ENCODE measurements around the gene RPS6KB2.

Gene RPS6KB2

GRCh38 chr11:67398661-67399563 is 29.4 kb upstream of the RPS6KB2 start:
- Histone ChIP-seq H2BK12ac (ENCODE audit: low read length) (no peak overlapping the region), H4K91ac (ENCODE audit: low read depth, low read length, poor library complexity) (no peak overlapping the region), H3K4me1 (ENCODE audit: control insufficient read depth in 2 of 2, insufficient read depth in 1 of 2, low read depth in 1 of 2, low read length in 2 of 2) (peaks cover 10 to 23% of the 10 kb centered on the region in 2 donors), H2AFZ (ENCODE audit: low read length) (no peak overlapping the region), H2AK5ac (ENCODE audit: low read depth, low read length) (no peak overlapping the region), H3K36me3 (replicated peaks in 1 of 2; ENCODE audit: control insufficient read depth in 2 of 2, insufficient read depth in 2 of 2, low read length in 2 of 2) (peaks cover 44 to 64% of the 10 kb centered on the region in 2 donors), H3K9me3 (replicated peaks in 1 of 2; ENCODE audit: control insufficient read depth in 2 of 2, insufficient read depth in 1 of 2, low read depth in 1 of 2, low read length in 2 of 2) (no peaks in the 10 kb centered on the region), H3K27me3 (ENCODE audit: control insufficient read depth in 3 of 3, insufficient read depth in 3 of 3, low read depth in 1 of 3, low read length in 3 of 3) (no peaks in the 10 kb centered on the region), H3K23ac (ENCODE audit: low read depth, low read length, poor library complexity) (peak overlapping the region; percentile 35), H3K4me3 (ENCODE audit: low read length in 2 of 2) (peak overlapping the region in 1 of 2 donors; percentile 16), H4K8ac (ENCODE audit: low read depth, low read length) (no peak overlapping the region), H2BK5ac (ENCODE audit: low read length) (no peak overlapping the region), H3K18ac (ENCODE audit: low read length) (no peak overlapping the region), H3K9ac (ENCODE audit: low read depth, low read length, poor library complexity) (no peak overlapping the region), H3K79me1 (ENCODE audit: low read depth, low read length) (peaks cover 15% of the 10 kb centered on the region), H3K14ac (ENCODE audit: low read length) (no peak overlapping the region), H3K4ac (ENCODE audit: low read length) (no peak overlapping the region), H3K27ac (replicated peaks; ENCODE audit: low read length) (no peak overlapping the region), H2BK15ac (ENCODE audit: low read length) (no peak overlapping the region), H3K4me2 (ENCODE audit: insufficient read depth, low read length, poor library complexity, severe bottlenecking) (no peak overlapping the region), H2BK120ac (ENCODE audit: low read depth, low read length) (no peak overlapping the region)
- no CpG with 5 or more reads among the region's 31 CpGs for WGBS, 2 donors (ENCODE audit: extremely low coverage in 2 of 2, insufficient read length in 2 of 2, insufficient replicate concordance in 1 of 2)
- no peak for DNase-seq (ENCODE audit: low spot score)

GRCh38 chr11:67400251-67400941 is 27.9 kb upstream of the RPS6KB2 start:
- Histone ChIP-seq H2BK120ac (ENCODE audit: low read depth, low read length) (no peak overlapping the region), H3K4me2 (ENCODE audit: insufficient read depth, low read length, poor library complexity, severe bottlenecking) (peak overlapping the region; percentile 93), H3K4me1 (ENCODE audit: control insufficient read depth in 2 of 2, insufficient read depth in 1 of 2, low read depth in 1 of 2, low read length in 2 of 2) (peaks cover 10 to 31% of the 10 kb centered on the region in 2 donors), H3K9me3 (replicated peaks in 1 of 2; ENCODE audit: control insufficient read depth in 2 of 2, insufficient read depth in 1 of 2, low read depth in 1 of 2, low read length in 2 of 2) (no peaks in the 10 kb centered on the region), H2AK5ac (ENCODE audit: low read depth, low read length) (peak overlapping the region; percentile 63), H3K4me3 (ENCODE audit: low read length in 2 of 2) (peak overlapping the region; percentile 85 to 94), H3K27me3 (ENCODE audit: control insufficient read depth in 3 of 3, insufficient read depth in 3 of 3, low read depth in 1 of 3, low read length in 3 of 3) (no peaks in the 10 kb centered on the region), H2BK15ac (ENCODE audit: low read length) (no peak overlapping the region), H3K23ac (ENCODE audit: low read depth, low read length, poor library complexity) (peak overlapping the region; percentile 86), H4K91ac (ENCODE audit: low read depth, low read length, poor library complexity) (no peak overlapping the region), H4K8ac (ENCODE audit: low read depth, low read length) (no peak overlapping the region), H3K79me1 (ENCODE audit: low read depth, low read length) (peaks cover 15% of the 10 kb centered on the region), H2BK5ac (ENCODE audit: low read length) (peak overlapping the region; percentile 93), H3K18ac (ENCODE audit: low read length) (no peak overlapping the region), H3K14ac (ENCODE audit: low read length) (no peak overlapping the region), H2AFZ (ENCODE audit: low read length) (no peak overlapping the region), H3K4ac (ENCODE audit: low read length) (no peak overlapping the region), H3K9ac (ENCODE audit: low read depth, low read length, poor library complexity) (peak overlapping the region; percentile 94), H3K36me3 (replicated peaks in 1 of 2; ENCODE audit: control insufficient read depth in 2 of 2, insufficient read depth in 2 of 2, low read length in 2 of 2) (peaks cover 41 to 53% of the 10 kb centered on the region in 2 donors), H2BK12ac (ENCODE audit: low read length) (no peak overlapping the region), H3K27ac (replicated peaks; ENCODE audit: low read length) (no peak overlapping the region)
- DNase-seq (ENCODE audit: low spot score) = no peak
- no CpG with 5 or more reads among the region's 23 CpGs for WGBS, 2 donors (ENCODE audit: extremely low coverage in 2 of 2, insufficient read length in 2 of 2, insufficient replicate concordance in 1 of 2)

- H3K27ac ChIP-seq (replicated peaks; ENCODE audit: low read length) = no peak overlapping the region
- peaks cover 35 to 47% of the 10 kb centered on the region in 2 donors for H3K36me3 ChIP-seq (replicated peaks in 1 of 2; ENCODE audit: control insufficient read depth in 2 of 2, insufficient read depth in 2 of 2, low read length in 2 of 2)
- H3K79me1 ChIP-seq (ENCODE audit: low read depth, low read length) = peaks cover 15% of the 10 kb centered on the region
- no peak overlapping the region for H4K8ac ChIP-seq (ENCODE audit: low read depth, low read length)
- H3K18ac ChIP-seq (ENCODE audit: low read length) = peak overlapping the region; percentile 98
- no peaks in the 10 kb centered on the region for H3K27me3 ChIP-seq (ENCODE audit: control insufficient read depth in 3 of 3, insufficient read depth in 3 of 3, low read depth in 1 of 3, low read length in 3 of 3)
- peak overlapping the region; percentile 66 for H3K4ac ChIP-seq (ENCODE audit: low read length)
- no peak overlapping the region for H2BK15ac ChIP-seq (ENCODE audit: low read length)
- peak overlapping the region; percentile 97 for H3K14ac ChIP-seq (ENCODE audit: low read length)
- peak overlapping the region; percentile 22 for H2BK12ac ChIP-seq (ENCODE audit: low read length)
- WGBS, 2 donors (ENCODE audit: extremely low coverage in 2 of 2, insufficient read length in 2 of 2, insufficient replicate concordance in 1 of 2) = no CpG with 5 or more reads among the region's 27 CpGs
- peak overlapping the region; percentile 93 for H2BK5ac ChIP-seq (ENCODE audit: low read length)
- H3K4me3 ChIP-seq (ENCODE audit: low read length in 2 of 2) = peak overlapping the region; percentile 85 to 94
- peak overlapping the region; percentile 98 for H2AFZ ChIP-seq (ENCODE audit: low read length)
- H3K4me2 ChIP-seq (ENCODE audit: insufficient read depth, low read length, poor library complexity, severe bottlenecking) = peak overlapping the region; percentile 93
- no peaks in the 10 kb centered on the region for H3K9me3 ChIP-seq (replicated peaks in 1 of 2; ENCODE audit: control insufficient read depth in 2 of 2, insufficient read depth in 1 of 2, low read depth in 1 of 2, low read length in 2 of 2)
- peak overlapping the region; percentile 91 for H2BK120ac ChIP-seq (ENCODE audit: low read depth, low read length)
- peak overlapping the region; percentile 94 for H3K9ac ChIP-seq (ENCODE audit: low read depth, low read length, poor library complexity)
- peak overlapping the region; percentile 92 for H2AK5ac ChIP-seq (ENCODE audit: low read depth, low read length)
- H3K23ac ChIP-seq (ENCODE audit: low read depth, low read length, poor library complexity) = peak overlapping the region; percentile 98
- DNase-seq (ENCODE audit: low spot score) = no peak
- H3K4me1 ChIP-seq (ENCODE audit: control insufficient read depth in 2 of 2, insufficient read depth in 1 of 2, low read depth in 1 of 2, low read length in 2 of 2) = peaks cover 10 to 31% of the 10 kb centered on the region in 2 donors
- no peak overlapping the region for H4K91ac ChIP-seq (ENCODE audit: low read depth, low read length, poor library complexity)
Measured at GRCh38 chr11:67400942-67401494, 27.3 kb upstream of the RPS6KB2 start.
